IMR-90 (cell line): ENCODE measurements around the gene LRRC8C. TPM values are rescaled to one million over a fixed set of nuclear protein-coding genes. Genes with fewer than 3 reads are reported as not detected.

Experiments used
- ATAC-seq: fragments of 200-7000 bp; cut with Tn5 transposase; 2 replicates; pipeline ENCODE4 v1.9.1; 2020; ENCODE audit warnings: low read depth, mild to moderate bottlenecking, moderate library complexity
- BruUV-seq: library from RNA; stranded (reverse); fragments of 400-500 nt; replicated peaks from 2 replicates; lab custom pipeline; 2021; lab: Mats Ljungman, UMichigan
- CTCF ChIA-PET: fragments of 300-600 bp; formaldehyde crosslinking; extraction: SDS; loops from one replicate; lab custom pipeline; 2021; ENCODE audit warnings: antibody characterized with exemption; lab: Yijun Ruan, JAX
- POLR2A ChIA-PET: fragments of 300-600 bp; sonication (Branson Sonifier 250); formaldehyde crosslinking; loops from one replicate; lab custom pipeline; 2022; ENCODE audit warnings: antibody characterized with exemption; ENCODE audit not compliant: unreplicated experiment; lab: Charles Lee
- DNase-seq: peaks from one replicate; pipeline ENCODE4 v3.0.0; 2013
- H2AFZ ChIP-seq: replicated peaks from 2 replicates; pipeline ENCODE3; 2013; ENCODE audit warnings: low read length, mild to moderate bottlenecking; ENCODE audit not compliant: poor library complexity
- H2AK5ac ChIP-seq: 2 replicates; pipeline ENCODE4 v1.6.1; 2013; ENCODE audit warnings: low read depth, low read length, inconsistent platforms
- H2AK9ac ChIP-seq: replicated peaks from 2 replicates; pipeline ENCODE3; 2013; ENCODE audit warnings: mild to moderate bottlenecking, low read depth, low read length, moderate library complexity; ENCODE audit not compliant: poor library complexity
- H2BK120ac ChIP-seq: 2 replicates; pipeline ENCODE4 v1.6.1; 2013; ENCODE audit warnings: low read depth, low read length, inconsistent platforms
- H2BK15ac ChIP-seq: 3 replicates; pipeline ENCODE4 v1.6.1; 2013; ENCODE audit warnings: low read depth, low read length, inconsistent platforms
- H2BK20ac ChIP-seq: 2 replicates; pipeline ENCODE4 v1.6.1; 2013; ENCODE audit warnings: low read depth, mild to moderate bottlenecking, inconsistent platforms, low read length, moderate library complexity
- H2BK5ac ChIP-seq: 2 replicates; pipeline ENCODE4 v1.6.1; 2013; ENCODE audit warnings: mild to moderate bottlenecking, low read depth, low read length, inconsistent platforms; ENCODE audit not compliant: poor library complexity, severe bottlenecking
- H3K14ac ChIP-seq: replicated peaks from 2 replicates; pipeline ENCODE4 v1.6.1; 2013; ENCODE audit warnings: low read depth, low read length, inconsistent platforms
- H3K18ac ChIP-seq: 2 replicates; pipeline ENCODE4 v1.6.1; 2013; ENCODE audit warnings: low read depth, low read length, control low read depth
- H3K23ac ChIP-seq: 2 replicates; pipeline ENCODE4 v1.6.1; 2013; ENCODE audit warnings: low read depth, low read length, inconsistent platforms
- H3K27ac ChIP-seq: 2 replicates; pipeline ENCODE4 v1.5.1; 2013; ENCODE audit warnings: mild to moderate bottlenecking, control low read depth, low read length; ENCODE audit not compliant: insufficient read depth
- H3K27me3 ChIP-seq: 2 replicates; pipeline ENCODE4 v1.6.1; 2013; ENCODE audit warnings: low read length; ENCODE audit not compliant: control insufficient read depth, insufficient read depth
- H3K36me3 ChIP-seq: 2 replicates; pipeline ENCODE4 v1.6.1; 2013; ENCODE audit warnings: low read length, mixed read lengths; ENCODE audit not compliant: control insufficient read depth, insufficient read depth
- H3K4ac ChIP-seq: 2 replicates; pipeline ENCODE4 v1.6.1; 2013; ENCODE audit warnings: low read depth, low read length, inconsistent platforms
- H3K4me1 ChIP-seq: 2 replicates; pipeline ENCODE4 v1.6.1; 2013; ENCODE audit warnings: low read length, mixed read lengths; ENCODE audit not compliant: control insufficient read depth, insufficient read depth
- H3K4me2 ChIP-seq: 2 replicates; pipeline ENCODE4 v1.6.1; 2013; ENCODE audit warnings: low read depth, mild to moderate bottlenecking, control low read depth, low read length, moderate library complexity
- H3K4me3 ChIP-seq: 2 replicates; pipeline ENCODE4 v1.5.1; 2013; ENCODE audit warnings: low read depth, mild to moderate bottlenecking, control low read depth, low read length, moderate library complexity; ENCODE audit not compliant: insufficient read depth
- H3K56ac ChIP-seq: 2 replicates; pipeline ENCODE4 v1.6.1; 2013; ENCODE audit warnings: low read length, inconsistent platforms; ENCODE audit not compliant: insufficient read depth; ENCODE audit errors: extremely low read depth
- H3K79me1 ChIP-seq, 2 experiments: 2 replicates each; pipeline ENCODE4 v1.6.1; 2013; ENCODE audit warnings: low read length in 2 of 2, inconsistent platforms in 1 of 2, low read depth in 1 of 2
- H3K9ac ChIP-seq: 2 replicates; pipeline ENCODE4 v1.6.1; 2013; ENCODE audit warnings: low read depth, low read length, control low read depth
- H3K9me1 ChIP-seq: 2 replicates; pipeline ENCODE4 v1.6.1; 2013; ENCODE audit warnings: low read length, inconsistent platforms; ENCODE audit not compliant: insufficient read depth
- H3K9me3 ChIP-seq: 2 replicates; pipeline ENCODE4 v1.6.1; 2013; ENCODE audit warnings: low read length; ENCODE audit not compliant: control insufficient read depth, insufficient read depth
- H4K20me1 ChIP-seq: 2 replicates; pipeline ENCODE4 v1.6.1; 2013; ENCODE audit warnings: low read length, inconsistent platforms; ENCODE audit not compliant: insufficient read depth
- H4K5ac ChIP-seq: 2 replicates; pipeline ENCODE4 v1.6.1; 2013; ENCODE audit warnings: mild to moderate bottlenecking, low read depth, low read length, control low read depth
- H4K8ac ChIP-seq, 2 experiments: 2 replicates each; pipeline ENCODE4 v1.6.1; 2013; ENCODE audit warnings: low read depth in 2 of 2, low read length in 2 of 2, control low read depth in 1 of 2, inconsistent platforms in 1 of 2
- H4K91ac ChIP-seq: 2 replicates; pipeline ENCODE4 v1.6.1; 2013; ENCODE audit warnings: low read depth, low read length, inconsistent platforms; ENCODE audit not compliant: insufficient read depth
- CTCF ChIP-seq: conservative IDR thresholded peaks from 2 replicates; pipeline ENCODE4 v1.5.1; 2012; ENCODE audit warnings: mild to moderate bottlenecking, low read depth, low read length, improper control_type of control experiment
- MAFK ChIP-seq: IDR thresholded peaks from 2 replicates; pipeline ENCODE4 v1.6.1; 2012; ENCODE audit warnings: low read depth, low read length, improper control_type of control experiment
- NFE2L2 ChIP-seq: fragments of 150-350 bp; IDR thresholded peaks from 2 replicates; pipeline ENCODE4 v1.6.1; 2016; ENCODE audit warnings: low read depth, mild to moderate bottlenecking, low read length
- RFX5 ChIP-seq: IDR thresholded peaks from 2 replicates; pipeline ENCODE4 v1.8.0; 2012; ENCODE audit warnings: low read depth, mild to moderate bottlenecking, low read length, moderate library complexity
- WGBS, 2 experiments: methylation state at CpG; one replicate each; pipeline versions ENCODE4 v1.1.5 to v1.1.7; 2013; ENCODE audit warnings: missing lambda C conversion rate in 2 of 2; ENCODE audit not compliant: insufficient read length in 1 of 2; ENCODE audit errors: extremely low coverage in 2 of 2; 5-methylcytosine and 5-hydroxymethylcytosine counted together
- dilution Hi-C: fragments of 300-500 bp; cut with HindIII; formaldehyde crosslinking; loops from one replicate; pipeline ENCODE4 v1.14.3; 2018; ENCODE audit warnings: low sequenced_read_pairs; ENCODE audit not compliant: unreplicated experiment
- in situ Hi-C: fragments of 300-500 bp; cut with MboI; formaldehyde crosslinking; loops from 3 replicates; pipeline ENCODE4 v1.14.3; 2019; ENCODE audit warnings: low sequenced_read_pairs, inconsistent platforms, mixed read lengths
- intact Hi-C: fragments of 100-400 bp; cut with micrococcal nuclease; formaldehyde crosslinking; loops from 2 replicates; pipeline ENCODE4 v1.10.0; 2022
- polyA plus RNA-seq, 3 experiments: library from polyadenylated mRNA; depleted of rRNA; stranded (reverse); fragments of >200 nt; gene quantifications; 2 replicates each; pipeline ENCODE4 v1.2.3, GENCODE V29; 2012; ENCODE audit warnings: low replicate concordance in 1 of 3
- total RNA-seq: library from RNA; depleted of rRNA; stranded (reverse); fragments of >200 nt; gene quantifications from 2 replicates; pipeline ENCODE4 v1.2.3, GENCODE V29; 2012

The LRRC8C gene
- total and polyA plus RNA-seq, 2 of the 4 experiments (the other 2 are of a cell fraction), result 6.5 to 12.9 TPM

DNA sequence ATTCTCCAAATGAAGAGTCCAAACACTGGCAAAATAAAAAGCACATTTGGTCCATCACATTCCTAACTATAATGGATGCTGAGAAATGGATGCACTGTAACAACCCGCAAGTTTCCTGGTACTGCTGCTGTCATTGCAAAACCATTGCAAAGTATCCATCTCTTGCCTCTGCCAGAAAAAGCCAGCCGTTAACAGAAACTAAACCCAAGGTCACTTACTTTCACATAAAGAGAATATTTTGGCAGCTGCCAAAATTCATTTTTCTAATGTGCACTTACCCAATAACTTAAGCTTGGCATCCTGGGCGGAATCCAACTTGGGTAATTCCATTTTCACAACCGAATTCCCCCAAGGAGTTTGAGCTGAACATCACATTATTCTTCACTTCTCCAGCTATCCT, 110.9 kb downstream of the LRRC8C start:
- no peak for DNase-seq
- H2BK120ac ChIP-seq, result no peak overlapping the region
- H3K9me1 ChIP-seq, result 0 out of 2 replicates have a peak, but pooled peaks cover 4% of the 10 kb centered on the region
- no peak overlapping the region for H4K5ac ChIP-seq
- H4K91ac ChIP-seq, result no peak overlapping the region
- H3K18ac ChIP-seq, result no peak overlapping the region
- H2AFZ ChIP-seq, result no peak overlapping the region
- no peak overlapping the region for H2BK5ac ChIP-seq
- intact Hi-C loops, result no loop called here
- H2BK20ac ChIP-seq, result no peak overlapping the region
- ChIA-PET POLR2A (no interaction called here), CTCF (no interaction called here)
- H4K20me1 ChIP-seq, result no peaks in the 10 kb centered on the region
- no peak overlapping the region for H3K4me2 ChIP-seq
- no peaks in the 10 kb centered on the region for H3K36me3 ChIP-seq
- no peak overlapping the region for H2AK9ac ChIP-seq
- no peak overlapping the region for H2BK15ac ChIP-seq
- H3K4ac ChIP-seq, result no peak overlapping the region
- dilution Hi-C loops, result no loop called here
- in situ Hi-C loops, result no loop called here
- no peak overlapping the region for H3K4me3 ChIP-seq
- no peak for ATAC-seq
- no peaks in the 10 kb centered on the region for H3K79me1 ChIP-seq
- no peak overlapping the region for H3K56ac ChIP-seq
- BruUV-seq, result no TSS peak
- TF ChIP-seq CTCF, result no peak
- TF ChIP-seq MAFK, result no peak
- TF ChIP-seq RFX5, result no peak
- no peak for TF ChIP-seq NFE2L2
- no peak overlapping the region for H3K27ac ChIP-seq
- H3K4me1 ChIP-seq, result peaks cover 11% of the 10 kb centered on the region
- H3K23ac ChIP-seq, result no peak overlapping the region
- H4K8ac ChIP-seq, result no peak overlapping the region
- no peak overlapping the region for H3K14ac ChIP-seq
- no peaks in the 10 kb centered on the region for H3K9me3 ChIP-seq
- no peak overlapping the region for H2AK5ac ChIP-seq
- H3K9ac ChIP-seq, result no peak overlapping the region
- 0 out of 2 replicates have a peak, but pooled peaks cover 2% of the 10 kb centered on the region for H3K27me3 ChIP-seq
- 20% methylated on average over 1 of the region's 4 CpGs; no CpG with 5 or more reads in 1 of the 2 experiments for WGBS, 2 experiments
